ENCODE data around the gene STK25. TPM values are rescaled to one million over a fixed set of nuclear protein-coding genes. Genes with fewer than 3 reads are reported as not detected.
"Not testable (repeated sequence)": the region's sequence is repeated elsewhere in the genome, so short reads cannot be mapped to it uniquely, and the experiment has no call there.

STK25 gene
- total RNA-seq, 1 donor: 143 TPM

DNA sequence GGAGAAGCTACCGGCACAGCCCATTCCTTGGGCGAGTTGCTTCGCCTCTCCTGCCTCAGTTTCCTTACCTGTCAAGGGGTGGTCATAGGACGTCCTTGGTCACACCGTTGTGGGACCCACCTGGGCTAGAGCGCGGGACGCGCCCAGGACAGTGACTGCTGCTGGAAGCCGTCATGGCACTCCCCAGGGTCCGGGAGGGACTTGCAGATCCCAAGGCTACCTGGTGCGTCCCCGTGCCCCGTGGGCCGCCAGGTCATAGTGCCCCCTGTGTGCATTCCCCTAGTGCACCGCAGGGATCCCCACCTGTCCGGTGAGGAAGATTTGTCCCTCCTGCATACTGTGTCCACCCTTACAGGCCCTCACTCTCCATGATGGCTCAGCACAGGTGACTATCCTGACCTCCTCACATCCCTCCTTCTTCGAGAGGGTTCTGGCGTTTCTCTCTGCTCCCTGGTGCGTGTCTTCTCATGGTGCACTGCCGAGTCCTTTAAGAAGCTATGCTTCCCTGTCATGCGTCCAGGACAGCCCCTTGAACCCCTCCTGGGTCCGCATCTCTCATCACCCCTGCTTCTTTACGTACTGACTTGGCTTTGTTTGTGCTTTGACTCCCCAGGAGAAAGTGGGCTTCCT lies 886 bp upstream of the STK25 start:
- TF ChIP-seq, protein P1, sequence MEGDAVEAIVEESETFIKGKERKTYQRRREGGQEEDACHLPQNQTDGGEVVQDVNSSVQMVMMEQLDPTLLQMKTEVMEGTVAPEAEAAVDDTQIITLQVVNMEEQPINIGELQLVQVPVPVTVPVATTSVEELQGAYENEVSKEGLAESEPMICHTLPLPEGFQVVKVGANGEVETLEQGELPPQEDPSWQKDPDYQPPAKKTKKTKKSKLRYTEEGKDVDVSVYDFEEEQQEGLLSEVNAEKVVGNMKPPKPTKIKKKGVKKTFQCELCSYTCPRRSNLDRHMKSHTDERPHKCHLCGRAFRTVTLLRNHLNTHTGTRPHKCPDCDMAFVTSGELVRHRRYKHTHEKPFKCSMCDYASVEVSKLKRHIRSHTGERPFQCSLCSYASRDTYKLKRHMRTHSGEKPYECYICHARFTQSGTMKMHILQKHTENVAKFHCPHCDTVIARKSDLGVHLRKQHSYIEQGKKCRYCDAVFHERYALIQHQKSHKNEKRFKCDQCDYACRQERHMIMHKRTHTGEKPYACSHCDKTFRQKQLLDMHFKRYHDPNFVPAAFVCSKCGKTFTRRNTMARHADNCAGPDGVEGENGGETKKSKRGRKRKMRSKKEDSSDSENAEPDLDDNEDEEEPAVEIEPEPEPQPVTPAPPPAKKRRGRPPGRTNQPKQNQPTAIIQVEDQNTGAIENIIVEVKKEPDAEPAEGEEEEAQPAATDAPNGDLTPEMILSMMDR (IDR thresholded peaks at IDR 0.05; ENCODE audit: insufficient read depth, low read length): no peak
- peak overlapping the region; percentile 73 for H3K4me3 ChIP-seq (ENCODE audit: low read depth, low read length)
- DNase-seq (ENCODE audit: low read depth): no peak

DNA sequence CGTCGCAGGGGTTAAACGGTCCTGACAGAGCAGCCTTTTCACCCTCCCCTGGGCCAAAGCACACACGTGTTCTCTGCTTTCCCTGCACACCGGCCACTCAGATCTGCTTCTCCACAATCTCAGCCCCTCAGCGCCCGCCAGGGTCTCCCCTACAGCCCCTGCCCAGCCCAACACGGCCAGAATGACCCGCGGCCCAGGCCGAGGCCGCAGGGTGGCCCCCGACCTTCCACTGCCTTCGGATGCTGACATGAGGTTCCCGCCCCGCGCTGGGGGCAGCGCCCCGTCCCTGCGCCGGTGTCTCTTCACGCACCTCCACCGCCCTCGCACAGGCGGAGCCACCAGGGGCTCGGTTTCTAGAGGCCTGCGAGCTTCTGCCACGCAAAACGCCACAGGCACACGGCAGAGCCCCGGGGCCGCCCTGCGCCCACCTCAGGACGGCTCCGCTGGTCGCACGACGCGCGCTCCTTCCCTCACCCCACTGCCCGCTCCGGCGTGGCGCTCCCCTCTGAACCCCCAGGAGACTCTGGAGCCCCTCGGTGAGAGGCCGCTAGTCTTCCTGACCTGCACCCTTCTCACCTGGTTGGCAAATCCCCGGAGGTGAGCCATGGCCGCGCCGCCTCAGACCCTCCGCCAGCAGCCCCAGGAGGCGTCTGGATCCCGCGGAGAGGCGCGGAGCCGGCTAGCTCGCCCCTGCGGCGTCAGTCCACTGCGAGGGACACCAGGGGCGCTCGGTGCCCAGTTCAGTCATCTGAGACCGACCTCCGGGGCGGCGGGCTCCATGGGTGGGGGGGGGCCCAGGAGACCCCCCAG lies 749 bp downstream of the STK25 start:
- peak overlapping the region; percentile 79 for H3K4me3 ChIP-seq (ENCODE audit: low read depth, low read length)
- peak; percentile 22 for DNase-seq (ENCODE audit: low read depth)
- TF ChIP-seq, protein P1 (IDR thresholded peaks at IDR 0.05; ENCODE audit: insufficient read depth, low read length): no peak

DNA sequence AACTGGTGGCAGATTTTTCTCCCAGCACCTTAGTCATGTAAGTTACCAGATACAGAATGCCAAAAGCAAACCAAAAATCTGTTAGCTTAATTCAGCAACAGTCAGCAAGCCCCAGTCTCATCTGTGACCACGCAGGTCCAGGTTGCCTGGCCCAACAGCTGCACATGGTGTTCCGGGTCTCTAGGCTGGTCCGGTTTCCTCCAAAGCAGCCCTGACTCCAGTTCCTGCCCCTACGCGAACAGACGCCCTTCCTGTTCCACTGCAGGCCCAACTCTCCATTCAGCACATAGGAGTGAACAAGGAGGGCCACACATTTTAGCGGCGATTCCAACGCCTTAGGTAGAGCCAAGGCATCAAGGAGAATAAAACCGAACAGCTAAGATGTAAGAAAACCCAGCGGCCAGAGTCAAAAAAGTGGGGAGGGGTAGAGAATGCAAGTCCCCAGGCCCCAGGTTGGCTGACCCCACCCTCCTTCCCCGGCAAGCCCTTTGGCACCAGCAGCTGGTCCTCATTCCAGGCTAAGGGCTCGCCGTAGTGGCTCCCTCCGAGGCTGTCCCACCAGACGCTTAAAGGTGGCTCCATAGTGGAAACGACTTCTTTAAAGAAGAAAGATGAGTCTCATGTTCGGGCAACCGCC lies 1.5 kb downstream of the STK25 start:
- no peak for DNase-seq (ENCODE audit: low read depth)
- TF ChIP-seq, protein P1 (IDR thresholded peaks at IDR 0.05; ENCODE audit: insufficient read depth, low read length): no peak
- H3K4me3 ChIP-seq (ENCODE audit: low read depth, low read length): peak overlapping the region; percentile 79

DNA sequence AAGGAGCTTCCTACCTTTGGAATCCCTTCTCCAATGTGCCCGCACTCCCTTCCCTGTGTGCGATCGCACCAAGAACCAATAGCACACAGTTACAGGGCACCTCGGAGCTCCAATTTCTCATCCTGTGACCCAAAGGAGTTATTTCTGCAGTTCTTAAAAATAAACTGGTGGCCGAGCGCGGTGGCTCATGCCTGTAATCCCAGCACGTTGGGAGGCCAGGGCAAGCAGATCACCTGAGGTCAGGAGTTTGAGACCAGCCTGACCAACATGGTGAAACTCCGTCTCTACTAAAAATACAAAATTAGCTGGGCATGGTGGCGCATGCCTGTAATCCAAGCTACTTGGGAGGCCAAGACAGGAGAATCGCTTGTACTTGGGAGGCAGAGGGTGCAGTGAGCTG lies 2.1 kb downstream of the STK25 start:
- H3K4me3 ChIP-seq (ENCODE audit: low read depth, low read length); DNase-seq (ENCODE audit: low read depth): not testable (repeated sequence)

DNA sequence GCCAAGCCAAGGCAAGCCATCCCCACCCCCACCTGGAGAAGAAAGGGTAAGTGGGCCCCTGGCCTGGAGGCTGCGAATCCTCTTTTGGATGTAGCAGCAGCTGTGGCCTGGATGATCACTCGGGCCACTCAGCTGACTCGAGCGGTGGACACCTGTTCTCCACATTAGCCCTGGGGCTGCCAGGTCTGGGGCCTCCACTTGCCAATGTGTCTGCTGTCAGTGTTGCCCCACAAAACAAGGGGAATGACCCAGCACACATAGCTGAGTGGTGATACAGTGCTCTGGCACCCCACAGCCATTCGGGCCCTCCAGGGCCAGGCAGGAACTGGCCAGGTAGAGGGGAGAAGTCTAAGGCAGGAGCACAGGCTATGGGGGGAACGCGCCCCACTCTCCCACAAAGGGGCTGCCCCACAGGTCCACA lies 2.6 kb downstream of the STK25 start:
- TF ChIP-seq, protein P1 (IDR thresholded peaks at IDR 0.05; ENCODE audit: insufficient read depth, low read length): no peak
- H3K4me3 ChIP-seq (ENCODE audit: low read depth, low read length): no peak overlapping the region
- DNase-seq (ENCODE audit: low read depth): no peak

DNA sequence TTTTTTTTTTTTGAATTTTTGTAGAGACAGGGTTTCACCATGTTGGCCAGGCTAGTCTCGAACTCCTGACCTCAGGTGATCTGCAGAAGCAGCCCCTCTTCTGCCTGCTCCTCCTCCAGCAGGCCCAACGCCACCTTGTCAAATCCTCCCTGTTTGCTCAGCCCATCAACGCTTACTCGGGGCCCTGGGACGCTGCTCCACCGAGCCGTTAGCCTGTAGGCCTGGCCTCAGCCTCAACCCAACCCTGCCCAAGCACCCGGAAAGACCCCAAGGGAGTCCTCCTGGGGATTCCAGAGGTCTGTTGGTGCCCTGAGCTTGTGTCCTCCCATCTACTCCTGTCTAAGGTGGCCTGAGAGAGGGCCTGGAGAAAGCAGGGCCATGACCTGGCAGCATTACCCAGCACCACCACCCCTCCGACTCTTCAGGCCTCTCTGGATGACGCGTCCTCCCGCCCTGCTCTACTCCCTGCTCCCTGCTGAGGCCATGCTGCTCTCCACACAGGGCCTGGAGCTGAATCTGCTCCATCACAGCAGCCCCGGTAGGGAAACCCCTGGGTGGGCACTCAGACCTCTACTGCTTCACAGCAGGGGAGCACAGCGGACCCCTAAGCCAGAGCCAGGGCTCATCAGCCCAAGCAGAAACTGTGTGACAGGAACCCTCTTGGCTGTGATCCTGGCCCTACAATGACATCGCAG lies 3.2 kb downstream of the STK25 start:
- TF ChIP-seq, protein P1 (IDR thresholded peaks at IDR 0.05; ENCODE audit: insufficient read depth, low read length): no peak
- no peak for DNase-seq (ENCODE audit: low read depth)
- H3K4me3 ChIP-seq (ENCODE audit: low read depth, low read length): no peak overlapping the region
